NB4 (cell line): ENCODE data around the gene OTUB1.

Experiments used
- DNase-seq: peaks from one replicate; pipeline ENCODE4 v3.0.0; 2010; ENCODE audit warnings: low read depth
- H3K4me3 ChIP-seq: one replicate; pipeline ENCODE4 v1.5.1; 2011; ENCODE audit warnings: mild to moderate bottlenecking, low read depth, low read length, moderate library complexity
- CTCF ChIP-seq: IDR thresholded peaks from one replicate; pipeline ENCODE4 v1.5.1; 2012; ENCODE audit warnings: low read depth, low read length
- MAX ChIP-seq: IDR thresholded peaks from 2 replicates; pipeline ENCODE4 v1.6.1; 2011; ENCODE audit warnings: low read depth, low read length
- MYC ChIP-seq: IDR thresholded peaks from 2 replicates; pipeline ENCODE4 v1.6.1; 2011; ENCODE audit warnings: low read depth, low read length
- POLR2A ChIP-seq: IDR thresholded peaks from 2 replicates; pipeline ENCODE4 v1.6.1; 2011; ENCODE audit warnings: mild to moderate bottlenecking; ENCODE audit not compliant: insufficient read length; ENCODE audit errors: extremely low read depth

The OTUB1 gene

GRCh38 chr11:64000740-64001483 is 14.7 kb downstream of the OTUB1 start:
- H3K4me3 ChIP-seq: no peak overlapping the region
- DNase-seq: no peak
- no peak for TF ChIP-seq CTCF
- TF ChIP-seq MYC: no peak
- TF ChIP-seq MAX: no peak
- no peak for TF ChIP-seq POLR2A

GRCh38 chr11:64001484-64002420 is 15.5 kb downstream of the OTUB1 start:
- DNase-seq: no peak
- TF ChIP-seq CTCF (no peak), POLR2A (no peak), MYC (no peak), MAX (no peak)
- no peak overlapping the region for H3K4me3 ChIP-seq

GRCh38 chr11:64003807-64004589 is 17.8 kb downstream of the OTUB1 start:
- DNase-seq: no peak
- no peak for TF ChIP-seq MYC
- H3K4me3 ChIP-seq: no peak overlapping the region

- TF ChIP-seq CTCF (no peak), MYC (no peak), POLR2A (no peak), MAX (no peak)
- no peak overlapping the region for H3K4me3 ChIP-seq
- no peak for DNase-seq
Observed at GRCh38 chr11:64004590-64004984, 18.3 kb downstream of the OTUB1 start.

- TF ChIP-seq POLR2A (no peak), MAX (no peak), MYC (no peak), CTCF (no peak)
- no peak overlapping the region for H3K4me3 ChIP-seq
- DNase-seq: no peak
Observed at GRCh38 chr11:64005691-64006090, 19.5 kb downstream of the OTUB1 start.

GRCh38 chr11:64006398-64006797 is 20.2 kb downstream of the OTUB1 start:
- no peak for DNase-seq
- no peak overlapping the region for H3K4me3 ChIP-seq
- TF ChIP-seq MAX: no peak
- TF ChIP-seq CTCF: no peak
- TF ChIP-seq MYC: no peak
- no peak for TF ChIP-seq POLR2A
